Measurements from ENCODE around the gene MYOG.

DNA sequence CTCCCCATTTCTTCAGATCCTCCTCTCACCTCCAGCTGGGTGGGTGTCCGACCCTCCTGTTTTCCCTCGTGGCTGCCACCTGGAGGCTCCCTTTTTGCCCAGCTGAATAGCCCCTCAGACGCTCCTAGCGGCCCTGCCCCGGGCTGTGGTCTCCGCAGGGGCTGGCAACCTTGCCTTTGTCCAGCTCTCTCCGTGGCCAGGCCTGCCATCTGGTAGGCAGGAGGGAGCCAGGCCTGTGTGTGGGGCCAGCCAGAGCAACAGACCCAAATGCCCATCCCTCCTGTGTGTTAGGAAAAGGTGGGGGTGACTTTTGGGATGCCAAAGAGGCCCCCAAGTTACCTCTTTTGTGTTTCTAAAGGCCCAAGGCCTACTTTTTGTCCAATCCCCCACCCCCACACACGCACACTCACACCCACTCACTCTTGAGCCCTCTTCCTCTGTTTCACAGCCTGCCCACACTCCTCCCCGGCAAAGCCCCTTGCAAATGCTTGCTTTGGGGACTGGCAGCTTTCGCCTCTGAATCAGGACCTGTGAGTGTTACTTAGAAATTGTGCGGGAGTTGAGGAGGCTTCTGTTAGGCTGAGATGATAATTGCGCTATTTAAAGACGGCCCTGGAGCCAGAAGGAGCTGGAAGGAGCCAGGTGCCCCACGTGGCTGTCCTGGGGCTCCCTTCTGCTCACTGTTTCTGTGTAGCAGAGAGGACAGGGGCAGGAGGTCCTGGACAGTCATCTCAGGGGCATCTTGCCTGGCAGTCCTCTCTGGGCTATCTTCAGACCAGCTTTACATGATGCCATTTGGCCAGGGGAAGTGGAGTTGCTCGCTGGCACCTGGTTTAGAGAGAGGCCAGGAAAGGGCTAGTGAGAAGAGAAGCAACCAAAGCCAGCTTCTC lies 50.5 kb downstream of the MYOG start:
- TF ChIP-seq, protein P1, sequence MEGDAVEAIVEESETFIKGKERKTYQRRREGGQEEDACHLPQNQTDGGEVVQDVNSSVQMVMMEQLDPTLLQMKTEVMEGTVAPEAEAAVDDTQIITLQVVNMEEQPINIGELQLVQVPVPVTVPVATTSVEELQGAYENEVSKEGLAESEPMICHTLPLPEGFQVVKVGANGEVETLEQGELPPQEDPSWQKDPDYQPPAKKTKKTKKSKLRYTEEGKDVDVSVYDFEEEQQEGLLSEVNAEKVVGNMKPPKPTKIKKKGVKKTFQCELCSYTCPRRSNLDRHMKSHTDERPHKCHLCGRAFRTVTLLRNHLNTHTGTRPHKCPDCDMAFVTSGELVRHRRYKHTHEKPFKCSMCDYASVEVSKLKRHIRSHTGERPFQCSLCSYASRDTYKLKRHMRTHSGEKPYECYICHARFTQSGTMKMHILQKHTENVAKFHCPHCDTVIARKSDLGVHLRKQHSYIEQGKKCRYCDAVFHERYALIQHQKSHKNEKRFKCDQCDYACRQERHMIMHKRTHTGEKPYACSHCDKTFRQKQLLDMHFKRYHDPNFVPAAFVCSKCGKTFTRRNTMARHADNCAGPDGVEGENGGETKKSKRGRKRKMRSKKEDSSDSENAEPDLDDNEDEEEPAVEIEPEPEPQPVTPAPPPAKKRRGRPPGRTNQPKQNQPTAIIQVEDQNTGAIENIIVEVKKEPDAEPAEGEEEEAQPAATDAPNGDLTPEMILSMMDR (conservative IDR thresholded peaks at IDR 0.05 in 1 of 2, IDR thresholded peaks at IDR 0.05 in 1 of 2; ENCODE audit: low read depth in 1 of 2, low read length in 2 of 2), result no peak
- TF ChIP-seq EZH2 (IDR thresholded peaks at IDR 0.05; ENCODE audit: low read length, missing control alignments), result no peak
